Measurements from ENCODE around the gene TRIP13.
"Not testable (repeated sequence)": the region's sequence is repeated elsewhere in the genome, so short reads cannot be mapped to it uniquely, and the experiment has no call there.

The TRIP13 gene

DNA sequence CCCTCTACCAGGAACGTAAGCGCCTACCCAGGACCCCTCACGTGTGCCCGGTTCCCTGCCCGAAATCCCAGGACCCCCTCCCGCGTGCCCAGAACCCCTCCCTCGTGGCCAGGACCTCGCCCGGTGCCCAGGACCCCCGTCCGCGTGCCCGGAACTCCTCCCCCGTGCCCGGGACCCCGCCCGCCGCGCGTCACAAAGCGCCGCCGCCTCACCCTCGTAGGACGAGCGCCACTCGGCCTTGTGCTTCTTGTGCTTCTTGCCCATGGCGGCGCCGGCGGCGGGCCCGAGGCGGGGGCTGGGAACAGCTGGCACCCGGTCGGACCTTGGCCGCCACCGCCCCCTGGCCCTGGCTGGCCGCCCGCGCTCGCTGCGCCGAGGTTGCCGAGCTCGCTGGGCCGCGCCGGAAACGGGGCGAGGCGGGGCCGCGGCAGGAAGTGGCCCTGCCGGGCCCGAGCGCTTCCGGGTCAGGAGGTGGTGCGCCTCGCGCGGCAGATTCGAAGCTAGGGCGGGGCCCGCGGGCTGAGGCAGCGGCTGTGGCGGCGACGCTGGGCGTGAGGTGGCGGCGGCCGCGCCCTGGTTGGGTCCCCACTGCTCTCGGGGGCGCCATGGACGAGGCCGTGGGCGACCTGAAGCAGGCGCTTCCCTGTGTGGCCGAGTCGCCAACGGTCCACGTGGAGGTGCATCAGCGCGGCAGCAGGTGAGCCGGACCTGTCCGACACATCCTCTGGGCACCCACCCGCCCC lies at the start of gene TRIP13, which contains the start of gene BRD9:
Gene TRIP13 (plus strand): TSS at position 491 of the 743 bp plus-strand sequence. CDS start 115 bp downstream, at position 606.
Gene BRD9 (minus strand): TSS at position 408 of the 743 bp plus-strand sequence. CDS start 144 bp downstream, at position 264.
- Histone ChIP-seq H3K27ac (peak within 1 kb of the TSS; percentile 61), H3K4me1 (peaks cover 3% of the 10 kb centered on the region), H3K4me2 (ENCODE audit: low read length) (peak within 1 kb of the TSS; percentile 90), H3K36me3 (ENCODE audit: control insufficient read depth, insufficient read depth, low read length) (no peaks in the 10 kb centered on the region), H3K27me3 (ENCODE audit: control insufficient read depth, insufficient read depth, low read length) (no peaks in the 10 kb centered on the region), H2AFZ (peak within 1 kb of the TSS; percentile 85), H3K9me3 (ENCODE audit: control insufficient read depth, low read length) (no peaks in the 10 kb centered on the region), H3K9ac (peak within 1 kb of the TSS; percentile 55), H3K4me3 (ENCODE audit: low read depth, low read length) (peak within 1 kb of the TSS; percentile 87), H3K79me2 (peaks cover 12% of the 10 kb centered on the region)
- TF ChIP-seq CTCF (IDR thresholded peaks at IDR 0.05) = peak; percentile 10

GRCh38 chr5:843371-843770 lies 49.3 kb upstream of the TRIP13 start:
- H3K4me3 ChIP-seq (ENCODE audit: low read depth, low read length); H3K9ac ChIP-seq; H3K79me2 ChIP-seq; H2AFZ ChIP-seq; H3K4me1 ChIP-seq; H3K27ac ChIP-seq; H3K27me3 ChIP-seq (ENCODE audit: control insufficient read depth, insufficient read depth, low read length); H3K4me2 ChIP-seq (ENCODE audit: low read length); H3K9me3 ChIP-seq (ENCODE audit: control insufficient read depth, low read length); H3K36me3 ChIP-seq (ENCODE audit: control insufficient read depth, insufficient read depth, low read length): not testable (repeated sequence)

DNA sequence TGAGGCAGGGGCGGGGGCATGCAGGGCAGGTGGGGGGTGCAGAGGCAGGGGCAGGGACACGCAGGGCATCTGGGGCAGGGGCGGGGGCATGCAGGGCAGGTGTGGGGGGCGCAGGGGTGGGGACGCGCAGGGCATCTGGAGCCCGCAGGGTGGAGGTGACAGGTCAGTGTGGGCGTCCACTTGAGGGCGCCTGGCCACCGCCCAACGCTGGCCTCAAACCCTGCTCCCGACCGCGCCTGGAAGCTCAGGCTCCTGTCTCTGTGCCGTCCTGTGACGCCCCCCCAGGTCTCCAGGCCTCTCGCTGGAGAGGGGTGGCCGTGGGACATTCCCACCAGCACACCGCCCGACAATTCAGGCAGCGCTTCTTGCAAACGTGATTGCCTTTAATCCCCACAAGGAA lies 48.8 kb upstream of the TRIP13 start:
- not testable (repeated sequence) for H2AFZ ChIP-seq; H3K27ac ChIP-seq; H3K27me3 ChIP-seq (ENCODE audit: control insufficient read depth, insufficient read depth, low read length); H3K36me3 ChIP-seq (ENCODE audit: control insufficient read depth, insufficient read depth, low read length); H3K9ac ChIP-seq; H3K9me3 ChIP-seq (ENCODE audit: control insufficient read depth, low read length); H3K79me2 ChIP-seq; H3K4me1 ChIP-seq; H3K4me3 ChIP-seq (ENCODE audit: low read depth, low read length); H3K4me2 ChIP-seq (ENCODE audit: low read length)

DNA sequence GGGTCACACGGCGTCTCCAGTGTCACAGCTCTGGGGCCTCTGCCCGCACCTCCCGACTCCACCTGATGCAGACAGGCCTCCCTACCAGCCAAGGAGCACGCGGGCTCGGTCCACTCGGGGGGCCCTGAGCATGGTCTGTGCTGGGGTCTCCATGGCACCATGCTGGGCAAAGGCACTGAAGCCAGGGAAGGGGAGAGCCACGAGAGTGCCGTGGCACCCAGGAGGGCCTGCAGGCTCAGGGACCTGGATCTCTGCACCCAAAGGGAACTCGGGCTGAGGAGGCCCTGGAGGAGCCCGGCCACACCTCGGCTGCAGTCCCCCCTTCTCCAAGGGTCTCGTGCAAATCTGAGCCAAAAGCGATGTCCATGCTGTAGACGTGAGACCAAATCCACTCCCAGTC lies 48.3 kb upstream of the TRIP13 start:
- H3K4me2 ChIP-seq (ENCODE audit: low read length); H3K4me1 ChIP-seq; H2AFZ ChIP-seq; H3K36me3 ChIP-seq (ENCODE audit: control insufficient read depth, insufficient read depth, low read length); H3K27ac ChIP-seq; H3K79me2 ChIP-seq; H3K9me3 ChIP-seq (ENCODE audit: control insufficient read depth, low read length); H3K9ac ChIP-seq; H3K27me3 ChIP-seq (ENCODE audit: control insufficient read depth, insufficient read depth, low read length); H3K4me3 ChIP-seq (ENCODE audit: low read depth, low read length): not testable (repeated sequence)

DNA sequence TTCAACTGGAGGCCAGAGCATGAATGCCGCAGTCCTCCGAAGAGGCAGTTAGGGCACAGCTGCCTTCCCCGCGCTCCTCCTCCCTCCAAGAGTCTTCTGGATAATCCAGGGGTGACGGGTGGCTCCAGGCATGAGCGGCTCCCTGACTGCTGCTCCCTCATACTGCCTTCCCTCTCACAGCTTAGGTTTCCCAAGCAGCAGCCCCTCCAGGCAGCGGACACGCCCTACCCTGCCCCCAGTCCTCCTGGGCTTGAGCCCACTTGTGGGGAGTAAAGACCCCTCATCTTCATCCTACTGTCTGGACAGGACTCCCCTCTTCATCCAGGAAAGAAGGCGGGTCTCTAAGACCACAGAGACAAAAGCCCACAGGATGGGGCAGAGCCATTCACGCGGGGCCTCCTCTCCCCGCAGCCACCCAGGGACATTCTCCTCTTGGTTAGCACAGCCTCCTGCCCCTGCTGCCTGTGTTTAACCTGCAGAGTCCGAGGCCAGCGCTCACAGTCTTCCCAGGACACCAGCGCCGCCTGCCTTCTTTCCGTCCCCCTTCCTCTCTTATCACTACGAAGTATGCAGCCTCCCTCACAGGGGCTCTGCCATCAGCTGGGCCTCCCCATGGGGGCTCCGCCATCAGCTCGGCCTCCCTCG lies 47.5 kb upstream of the TRIP13 start:
- not testable (repeated sequence) for H3K4me3 ChIP-seq (ENCODE audit: low read depth, low read length); H3K79me2 ChIP-seq; H3K27ac ChIP-seq; H3K4me1 ChIP-seq; H3K9me3 ChIP-seq (ENCODE audit: control insufficient read depth, low read length); H3K36me3 ChIP-seq (ENCODE audit: control insufficient read depth, insufficient read depth, low read length); H3K9ac ChIP-seq; H3K27me3 ChIP-seq (ENCODE audit: control insufficient read depth, insufficient read depth, low read length); H3K4me2 ChIP-seq (ENCODE audit: low read length); H2AFZ ChIP-seq

- H3K27ac ChIP-seq; H3K4me1 ChIP-seq; H3K4me2 ChIP-seq (ENCODE audit: low read length); H3K4me3 ChIP-seq (ENCODE audit: low read depth, low read length); H3K9ac ChIP-seq; H3K36me3 ChIP-seq (ENCODE audit: control insufficient read depth, insufficient read depth, low read length); H3K79me2 ChIP-seq; H2AFZ ChIP-seq; H3K27me3 ChIP-seq (ENCODE audit: control insufficient read depth, insufficient read depth, low read length); H3K9me3 ChIP-seq (ENCODE audit: control insufficient read depth, low read length): not testable (repeated sequence)
Measured at GRCh38 chr5:845676-846601, 46.7 kb upstream of the TRIP13 start.

DNA sequence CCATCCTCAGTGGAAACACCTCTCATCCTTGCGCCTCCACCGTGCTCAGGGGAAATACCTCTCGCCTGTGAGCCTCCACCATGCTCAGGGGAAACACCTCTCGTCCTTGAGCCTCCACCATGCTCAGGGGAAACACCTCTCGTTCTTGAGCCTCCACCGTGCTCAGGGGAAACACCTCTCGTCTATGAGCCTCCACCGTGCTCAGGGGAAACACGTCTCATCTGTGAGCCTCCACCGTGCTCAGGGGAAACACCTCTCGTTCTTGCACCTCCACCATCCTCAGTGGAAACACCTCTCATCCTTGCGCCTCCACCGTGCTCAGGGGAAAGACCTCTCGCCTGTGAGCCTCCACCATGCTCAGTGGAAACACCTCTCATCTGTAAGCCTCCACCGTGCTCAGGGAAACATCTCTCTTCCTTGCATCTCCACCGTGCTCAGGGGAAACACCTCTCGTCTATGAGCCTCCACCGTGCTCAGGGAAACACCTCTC lies 46.0 kb upstream of the TRIP13 start:
- not testable (repeated sequence) for H3K9me3 ChIP-seq (ENCODE audit: control insufficient read depth, low read length); H3K36me3 ChIP-seq (ENCODE audit: control insufficient read depth, insufficient read depth, low read length); H3K79me2 ChIP-seq; H3K4me1 ChIP-seq; H3K9ac ChIP-seq; H3K4me3 ChIP-seq (ENCODE audit: low read depth, low read length); H3K27ac ChIP-seq; H3K4me2 ChIP-seq (ENCODE audit: low read length); H3K27me3 ChIP-seq (ENCODE audit: control insufficient read depth, insufficient read depth, low read length); H2AFZ ChIP-seq

DNA sequence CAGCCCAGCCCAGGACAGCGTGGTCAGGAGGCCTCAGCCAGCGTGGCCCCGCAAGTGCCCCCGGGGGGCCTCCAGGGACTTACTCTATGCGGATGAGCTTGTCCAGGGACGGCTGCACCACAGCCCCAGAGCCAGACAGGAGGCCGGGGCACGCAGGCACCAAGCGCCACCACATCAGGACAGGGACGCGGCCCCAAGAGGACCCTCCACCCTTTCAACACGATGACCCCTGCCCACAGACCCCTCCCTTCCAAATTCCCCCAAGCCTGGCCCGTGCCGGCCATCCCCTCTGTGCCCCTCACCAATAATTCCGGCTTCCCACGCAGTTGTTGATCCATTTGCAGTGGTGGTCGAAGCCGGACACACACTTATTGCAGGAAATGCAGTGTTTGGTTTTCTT lies 45.5 kb upstream of the TRIP13 start:
- H3K9ac ChIP-seq; H3K4me1 ChIP-seq; H3K9me3 ChIP-seq (ENCODE audit: control insufficient read depth, low read length); H3K4me2 ChIP-seq (ENCODE audit: low read length); H3K36me3 ChIP-seq (ENCODE audit: control insufficient read depth, insufficient read depth, low read length); H3K27ac ChIP-seq; H3K4me3 ChIP-seq (ENCODE audit: low read depth, low read length); H3K27me3 ChIP-seq (ENCODE audit: control insufficient read depth, insufficient read depth, low read length); H3K79me2 ChIP-seq; H2AFZ ChIP-seq: not testable (repeated sequence)

DNA sequence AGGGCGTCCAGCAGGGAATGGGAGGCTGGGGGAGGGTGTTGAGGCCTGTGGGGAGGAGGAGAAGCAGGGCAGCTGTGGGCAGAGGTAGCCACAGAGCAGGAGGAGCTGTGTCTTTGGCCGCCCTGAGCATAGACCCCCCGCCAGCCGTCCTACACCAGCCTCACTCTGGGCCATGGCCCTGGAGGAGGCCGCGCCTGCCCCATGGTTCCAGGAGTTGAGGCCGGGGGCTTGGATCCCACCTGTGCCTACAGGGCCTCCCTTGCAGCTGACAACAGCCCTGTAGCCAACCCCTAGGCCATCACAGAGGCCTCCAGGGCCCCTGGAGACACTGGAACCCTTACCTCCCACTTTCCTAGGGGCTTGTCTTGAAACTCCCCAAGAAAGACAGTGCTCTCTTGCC lies 44.9 kb upstream of the TRIP13 start:
- not testable (repeated sequence) for H3K4me3 ChIP-seq (ENCODE audit: low read depth, low read length); H3K79me2 ChIP-seq; H3K9ac ChIP-seq; H3K4me2 ChIP-seq (ENCODE audit: low read length); H3K36me3 ChIP-seq (ENCODE audit: control insufficient read depth, insufficient read depth, low read length); H3K9me3 ChIP-seq (ENCODE audit: control insufficient read depth, low read length); H3K27me3 ChIP-seq (ENCODE audit: control insufficient read depth, insufficient read depth, low read length); H3K4me1 ChIP-seq; H3K27ac ChIP-seq; H2AFZ ChIP-seq

All from parathyroid adenoma (tissue), 2 donors.